ENCODE data around the gene OR2T5.
"Not testable (repeated sequence)": the region's sequence is repeated elsewhere in the genome, so short reads cannot be mapped to it uniquely, and the experiment has no call there.

OR2T5 gene

DNA sequence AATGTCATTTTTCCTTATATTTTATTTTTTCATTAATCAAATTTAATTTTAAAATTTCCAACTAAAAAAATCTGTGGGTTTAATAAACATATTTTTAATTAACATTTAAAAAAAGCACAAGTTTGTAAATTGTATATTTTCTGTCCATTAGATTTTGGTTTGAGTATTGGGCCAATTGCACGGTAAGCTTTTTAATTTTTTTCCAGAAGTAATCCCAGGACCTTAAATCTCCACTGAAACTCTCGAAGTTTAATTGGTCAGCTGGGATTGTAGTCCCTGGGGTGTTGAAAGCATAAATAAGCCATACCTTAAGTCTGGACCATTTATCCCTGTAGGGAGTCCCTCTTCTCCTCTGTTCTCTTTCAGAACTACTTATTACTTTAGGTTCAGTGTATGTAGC is 19.4 kb downstream of the OR2T5 start, which contains the start of gene OR2G6:
TSS of gene OR2G6 (plus strand) at position 301 of the 400 bp plus-strand sequence. CDS start 13,574 bp downstream, outside the sequence.
- H3K36me3 ChIP-seq (ENCODE audit: control insufficient read depth in 1 of 2, insufficient read depth in 2 of 2, low read length in 2 of 2); H3K27ac ChIP-seq (ENCODE audit: low read depth, low read length); H3K4me1 ChIP-seq (ENCODE audit: control insufficient read depth in 1 of 2, insufficient read depth in 2 of 2, low read length in 2 of 2); H3K27me3 ChIP-seq (ENCODE audit: control insufficient read depth in 1 of 2, insufficient read depth in 2 of 2, low read length in 2 of 2); H3K4me3 ChIP-seq (ENCODE audit: low read depth in 1 of 2, low read length in 2 of 2); H3K9ac ChIP-seq (ENCODE audit: low read depth in 1 of 2, low read length in 2 of 2); H3K9me3 ChIP-seq (ENCODE audit: control insufficient read depth in 1 of 2, low read length in 2 of 2): not testable (repeated sequence)

DNA sequence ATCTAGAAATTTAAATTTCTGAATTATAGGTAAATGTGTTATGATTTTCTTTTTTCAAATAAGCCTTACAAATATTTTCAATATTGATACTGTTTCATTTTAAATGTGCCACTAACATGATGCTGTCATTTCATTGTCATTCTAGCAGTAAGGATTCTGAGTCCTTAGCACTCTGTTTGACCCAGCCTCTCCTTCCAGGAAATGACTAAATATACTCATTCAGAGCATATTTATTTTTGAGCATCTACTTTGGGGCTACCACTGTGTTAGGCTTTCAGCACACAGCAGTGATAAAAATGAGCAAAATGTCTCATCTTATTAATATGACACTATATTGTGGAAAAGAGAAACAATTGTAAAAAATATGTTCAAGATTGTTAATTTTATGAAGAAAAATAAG is 21.8 kb downstream of the OR2T5 start:
- not testable (repeated sequence) for H3K27me3 ChIP-seq (ENCODE audit: control insufficient read depth in 1 of 2, insufficient read depth in 2 of 2, low read length in 2 of 2); H3K9me3 ChIP-seq (ENCODE audit: control insufficient read depth in 1 of 2, low read length in 2 of 2); H3K4me3 ChIP-seq (ENCODE audit: low read depth in 1 of 2, low read length in 2 of 2); H3K27ac ChIP-seq (ENCODE audit: low read depth, low read length); H3K36me3 ChIP-seq (ENCODE audit: control insufficient read depth in 1 of 2, insufficient read depth in 2 of 2, low read length in 2 of 2); H3K4me1 ChIP-seq (ENCODE audit: control insufficient read depth in 1 of 2, insufficient read depth in 2 of 2, low read length in 2 of 2); H3K9ac ChIP-seq (ENCODE audit: low read depth in 1 of 2, low read length in 2 of 2)

DNA sequence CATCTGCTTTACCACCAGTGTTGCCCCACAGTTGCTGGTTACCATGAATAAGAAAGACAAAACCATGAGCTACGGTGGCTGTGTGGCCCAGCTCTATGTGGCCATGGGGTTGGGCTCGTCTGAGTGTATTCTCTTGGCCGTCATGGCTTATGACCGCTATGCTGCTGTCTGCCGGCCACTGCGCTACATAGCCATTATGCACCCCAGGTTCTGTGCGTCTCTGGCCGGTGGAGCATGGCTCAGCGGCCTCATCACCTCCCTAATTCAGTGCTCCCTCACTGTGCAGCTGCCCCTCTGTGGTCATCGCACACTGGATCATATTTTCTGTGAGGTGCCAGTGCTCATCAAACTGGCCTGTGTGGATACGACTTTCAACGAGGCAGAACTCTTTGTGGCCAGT is 33.5 kb downstream of the OR2T5 start:
- Histone ChIP-seq H3K27me3 (ENCODE audit: control insufficient read depth in 1 of 2, insufficient read depth in 2 of 2, low read length in 2 of 2) (no peaks in the 10 kb centered on the region), H3K9me3 (ENCODE audit: control insufficient read depth in 1 of 2, low read length in 2 of 2) (peaks cover 2 to 3% of the 10 kb centered on the region in 2 donors), H3K9ac (ENCODE audit: low read depth in 1 of 2, low read length in 2 of 2) (no peak overlapping the region), H3K27ac (ENCODE audit: low read depth, low read length) (no peak overlapping the region), H3K4me1 (ENCODE audit: control insufficient read depth in 1 of 2, insufficient read depth in 2 of 2, low read length in 2 of 2) (no peaks in the 10 kb centered on the region), H3K36me3 (ENCODE audit: control insufficient read depth in 1 of 2, insufficient read depth in 2 of 2, low read length in 2 of 2) (no peaks in the 10 kb centered on the region), H3K4me3 (ENCODE audit: low read depth in 1 of 2, low read length in 2 of 2) (no peak overlapping the region)

DNA sequence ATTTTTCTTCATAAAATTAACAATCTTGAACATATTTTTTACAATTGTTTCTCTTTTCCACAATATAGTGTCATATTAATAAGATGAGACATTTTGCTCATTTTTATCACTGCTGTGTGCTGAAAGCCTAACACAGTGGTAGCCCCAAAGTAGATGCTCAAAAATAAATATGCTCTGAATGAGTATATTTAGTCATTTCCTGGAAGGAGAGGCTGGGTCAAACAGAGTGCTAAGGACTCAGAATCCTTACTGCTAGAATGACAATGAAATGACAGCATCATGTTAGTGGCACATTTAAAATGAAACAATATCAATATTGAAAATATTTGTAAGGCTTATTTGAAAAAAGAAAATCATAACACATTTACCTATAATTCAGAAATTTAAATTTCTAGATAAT is 49.1 kb downstream of the OR2T5 start:
- not testable (repeated sequence) for H3K9me3 ChIP-seq (ENCODE audit: control insufficient read depth in 1 of 2, low read length in 2 of 2); H3K9ac ChIP-seq (ENCODE audit: low read depth in 1 of 2, low read length in 2 of 2); H3K27ac ChIP-seq (ENCODE audit: low read depth, low read length); H3K36me3 ChIP-seq (ENCODE audit: control insufficient read depth in 1 of 2, insufficient read depth in 2 of 2, low read length in 2 of 2); H3K4me1 ChIP-seq (ENCODE audit: control insufficient read depth in 1 of 2, insufficient read depth in 2 of 2, low read length in 2 of 2); H3K4me3 ChIP-seq (ENCODE audit: low read depth in 1 of 2, low read length in 2 of 2); H3K27me3 ChIP-seq (ENCODE audit: control insufficient read depth in 1 of 2, insufficient read depth in 2 of 2, low read length in 2 of 2)
